ENCODE results near the gene TGM2. TPM values are rescaled to one million over a fixed set of nuclear protein-coding genes. Genes with fewer than 3 reads are reported as not detected.

The TGM2 gene
- total RNA-seq, 1 experiment from 2014 or later: 113 TPM

DNA sequence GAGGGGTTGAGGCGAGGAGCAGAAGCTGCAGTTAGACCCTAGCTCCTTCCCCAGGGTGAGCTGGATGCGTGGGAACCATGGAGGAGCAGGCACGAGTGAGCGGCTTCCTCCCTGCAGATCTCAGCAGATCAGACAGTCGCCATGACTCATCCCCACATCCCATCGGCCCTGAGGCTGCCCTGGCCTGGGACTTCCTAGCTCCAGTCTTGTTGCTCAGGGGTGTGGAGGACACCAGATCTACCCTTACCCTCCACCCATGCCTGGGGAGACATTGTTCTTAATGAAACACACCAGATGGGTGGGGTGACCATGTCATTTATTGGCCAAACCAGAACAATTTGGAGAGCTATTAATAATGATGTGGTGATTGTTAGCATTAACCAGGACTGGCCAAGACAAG is 36.3 kb upstream of the TGM2 start:
- ChIA-PET POLR2A (no interaction called here), CTCF (no interaction called here)
- Histone ChIP-seq H3K36me3 (ENCODE audit: control insufficient read depth, insufficient read depth, low read length) (no peaks in the 10 kb centered on the region), H3K27me3 (ENCODE audit: control insufficient read depth, insufficient read depth, low read length) (no peaks in the 10 kb centered on the region), H3K9me3 (ENCODE audit: control insufficient read depth, insufficient read depth, low read depth, low read length) (no peaks in the 10 kb centered on the region), H3K4me1 (ENCODE audit: control insufficient read depth, insufficient read depth, low read length) (peaks cover 3% of the 10 kb centered on the region; the same call in 1 of the 2 replicates), H3K4me3 (ENCODE audit: low read depth in 2 of 2, low read length in 2 of 2) (no peak overlapping the region), H3K27ac (ENCODE audit: low read length) (no peak overlapping the region)
- ATAC-seq (no peak; the same call in 1 of the 2 replicates), DNase-seq (ENCODE audit: low read depth, low spot score) (no peak)
- intact Hi-C loops (cut with micrococcal nuclease; ENCODE audit: unreplicated experiment): no loop called here
- BruUV-seq (replicated peaks): no TSS peak
- TF ChIP-seq TCF7L2 (IDR thresholded peaks at IDR 0.05; ENCODE audit: low read depth, low read length): no peak
- TF ChIP-seq, protein P1, sequence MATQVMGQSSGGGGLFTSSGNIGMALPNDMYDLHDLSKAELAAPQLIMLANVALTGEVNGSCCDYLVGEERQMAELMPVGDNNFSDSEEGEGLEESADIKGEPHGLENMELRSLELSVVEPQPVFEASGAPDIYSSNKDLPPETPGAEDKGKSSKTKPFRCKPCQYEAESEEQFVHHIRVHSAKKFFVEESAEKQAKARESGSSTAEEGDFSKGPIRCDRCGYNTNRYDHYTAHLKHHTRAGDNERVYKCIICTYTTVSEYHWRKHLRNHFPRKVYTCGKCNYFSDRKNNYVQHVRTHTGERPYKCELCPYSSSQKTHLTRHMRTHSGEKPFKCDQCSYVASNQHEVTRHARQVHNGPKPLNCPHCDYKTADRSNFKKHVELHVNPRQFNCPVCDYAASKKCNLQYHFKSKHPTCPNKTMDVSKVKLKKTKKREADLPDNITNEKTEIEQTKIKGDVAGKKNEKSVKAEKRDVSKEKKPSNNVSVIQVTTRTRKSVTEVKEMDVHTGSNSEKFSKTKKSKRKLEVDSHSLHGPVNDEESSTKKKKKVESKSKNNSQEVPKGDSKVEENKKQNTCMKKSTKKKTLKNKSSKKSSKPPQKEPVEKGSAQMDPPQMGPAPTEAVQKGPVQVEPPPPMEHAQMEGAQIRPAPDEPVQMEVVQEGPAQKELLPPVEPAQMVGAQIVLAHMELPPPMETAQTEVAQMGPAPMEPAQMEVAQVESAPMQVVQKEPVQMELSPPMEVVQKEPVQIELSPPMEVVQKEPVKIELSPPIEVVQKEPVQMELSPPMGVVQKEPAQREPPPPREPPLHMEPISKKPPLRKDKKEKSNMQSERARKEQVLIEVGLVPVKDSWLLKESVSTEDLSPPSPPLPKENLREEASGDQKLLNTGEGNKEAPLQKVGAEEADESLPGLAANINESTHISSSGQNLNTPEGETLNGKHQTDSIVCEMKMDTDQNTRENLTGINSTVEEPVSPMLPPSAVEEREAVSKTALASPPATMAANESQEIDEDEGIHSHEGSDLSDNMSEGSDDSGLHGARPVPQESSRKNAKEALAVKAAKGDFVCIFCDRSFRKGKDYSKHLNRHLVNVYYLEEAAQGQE (IDR thresholded peaks at IDR 0.05; ENCODE audit: insufficient read depth in 1 of 2, low read depth in 2 of 2, low read length in 1 of 2): no peak
- TF ChIP-seq, protein P2, sequence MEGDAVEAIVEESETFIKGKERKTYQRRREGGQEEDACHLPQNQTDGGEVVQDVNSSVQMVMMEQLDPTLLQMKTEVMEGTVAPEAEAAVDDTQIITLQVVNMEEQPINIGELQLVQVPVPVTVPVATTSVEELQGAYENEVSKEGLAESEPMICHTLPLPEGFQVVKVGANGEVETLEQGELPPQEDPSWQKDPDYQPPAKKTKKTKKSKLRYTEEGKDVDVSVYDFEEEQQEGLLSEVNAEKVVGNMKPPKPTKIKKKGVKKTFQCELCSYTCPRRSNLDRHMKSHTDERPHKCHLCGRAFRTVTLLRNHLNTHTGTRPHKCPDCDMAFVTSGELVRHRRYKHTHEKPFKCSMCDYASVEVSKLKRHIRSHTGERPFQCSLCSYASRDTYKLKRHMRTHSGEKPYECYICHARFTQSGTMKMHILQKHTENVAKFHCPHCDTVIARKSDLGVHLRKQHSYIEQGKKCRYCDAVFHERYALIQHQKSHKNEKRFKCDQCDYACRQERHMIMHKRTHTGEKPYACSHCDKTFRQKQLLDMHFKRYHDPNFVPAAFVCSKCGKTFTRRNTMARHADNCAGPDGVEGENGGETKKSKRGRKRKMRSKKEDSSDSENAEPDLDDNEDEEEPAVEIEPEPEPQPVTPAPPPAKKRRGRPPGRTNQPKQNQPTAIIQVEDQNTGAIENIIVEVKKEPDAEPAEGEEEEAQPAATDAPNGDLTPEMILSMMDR (IDR thresholded peaks at IDR 0.05): no peak
- in situ Hi-C loops (cut with HindIII; ENCODE audit: low pct_unique_long_range_greater_than_20kb, low sequenced_read_pairs): no loop called here

DNA sequence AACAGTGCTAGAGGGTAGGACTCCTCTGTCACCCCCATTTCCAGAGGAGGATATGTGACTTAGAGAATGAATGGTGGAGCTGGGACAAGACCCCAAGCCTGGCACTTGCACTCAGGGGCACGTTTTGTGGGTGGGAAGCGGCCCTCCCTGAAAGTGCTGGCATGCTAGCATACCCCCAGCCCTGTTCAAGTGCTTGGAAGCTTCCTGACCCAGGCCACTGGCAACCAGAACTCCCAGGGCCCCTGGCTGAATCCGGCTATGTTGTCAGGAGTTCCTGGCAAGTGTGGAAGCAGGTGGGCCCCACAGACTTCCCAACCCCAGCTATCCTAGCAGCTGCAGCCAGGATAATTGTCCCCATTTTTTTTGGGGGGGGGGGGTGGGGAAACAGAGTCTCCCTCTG is 35.6 kb upstream of the TGM2 start:
- ChIA-PET CTCF (interaction anchor here (0.6 kb wide), 1 partner anchor 147 kb away, joined by 4 read pairs; no protein-coding TSS in a partner anchor), POLR2A (no interaction called here)
- no peaks in the 10 kb centered on the region for H3K36me3 ChIP-seq (ENCODE audit: control insufficient read depth, insufficient read depth, low read length)
- no peak overlapping the region for H3K27ac ChIP-seq (ENCODE audit: low read length)
- no peaks in the 10 kb centered on the region for H3K9me3 ChIP-seq (ENCODE audit: control insufficient read depth, insufficient read depth, low read depth, low read length)
- no peak for DNase-seq (ENCODE audit: low read depth, low spot score)
- BruUV-seq (replicated peaks): no TSS peak
- intact Hi-C loops (cut with micrococcal nuclease; ENCODE audit: unreplicated experiment) (no loop called here), in situ Hi-C loops (cut with HindIII; ENCODE audit: low pct_unique_long_range_greater_than_20kb, low sequenced_read_pairs) (no loop called here)
- no peak overlapping the region for H3K4me3 ChIP-seq (ENCODE audit: low read depth in 2 of 2, low read length in 2 of 2)
- TF ChIP-seq TCF7L2 (IDR thresholded peaks at IDR 0.05; ENCODE audit: low read depth, low read length) (no peak), POLR2AphosphoS5 (IDR thresholded peaks at IDR 0.05; ENCODE audit: low read depth, low read length) (no peak), SIN3A (IDR thresholded peaks at IDR 0.05; ENCODE audit: borderline replicate concordance, insufficient read depth, low read depth, low read length) (no peak)
- TF ChIP-seq, protein P1 (IDR thresholded peaks at IDR 0.05; ENCODE audit: insufficient read depth in 1 of 2, low read depth in 2 of 2, low read length in 1 of 2): no peak
- TF ChIP-seq, protein P2 (IDR thresholded peaks at IDR 0.05): no peak
- H3K4me1 ChIP-seq (ENCODE audit: control insufficient read depth, insufficient read depth, low read length): peaks cover 3% of the 10 kb centered on the region; the same call in 1 of the 2 replicates
- no peaks in the 10 kb centered on the region for H3K27me3 ChIP-seq (ENCODE audit: control insufficient read depth, insufficient read depth, low read length)
- ATAC-seq: no peak
